ENCODE measurements around the gene ISM1. TPM values are rescaled to one million over a fixed set of nuclear protein-coding genes. Genes with fewer than 3 reads are reported as not detected.

ISM1 gene
- total and polyA plus RNA-seq, 2 of the 13 experiments (the other 11 are each of a cell fraction or from before 2014, with no cell fraction given): 0.40 to 1.4 TPM

- TF ChIP-seq ZEB1 (IDR thresholded peaks at IDR 0.05; ENCODE audit: insufficient replicate concordance, low read depth) (peak; percentile 79), ZNF784 (CRISPR knock-in tag; IDR thresholded peaks at IDR 0.05; ENCODE audit: borderline replicate concordance) (0 out of 2 replicates have a peak, but pooled peaks have one; percentile 52), ZSCAN30 (CRISPR knock-in tag; IDR thresholded peaks at IDR 0.05) (no peak), TGIF2 (CRISPR knock-in tag; IDR thresholded peaks at IDR 0.05) (no peak), NONO (IDR thresholded peaks at IDR 0.05) (no peak), NONO (CRISPR knock-in tag; conservative IDR thresholded peaks at IDR 0.05) (peak; percentile 82), ZKSCAN1 (IDR thresholded peaks at IDR 0.05; ENCODE audit: low read length) (no peak), CHD4 (IDR thresholded peaks at IDR 0.05; ENCODE audit: borderline replicate concordance, low read length) (peak; percentile 61; the same call in 1 of the 2 replicates), ZNF770 (CRISPR knock-in tag; IDR thresholded peaks at IDR 0.05) (no peak), GMEB1 (CRISPR knock-in tag; IDR thresholded peaks at IDR 0.05; ENCODE audit: borderline replicate concordance) (peak; percentile 60; the same call in 1 of the 2 replicates), ZNF598 (CRISPR knock-in tag; IDR thresholded peaks at IDR 0.05; ENCODE audit: borderline replicate concordance) (no peak; the same call in 1 of the 2 replicates), MTF1 (CRISPR knock-in tag; IDR thresholded peaks at IDR 0.05) (no peak), ZNF547 (CRISPR knock-in tag; IDR thresholded peaks at IDR 0.05) (peak; percentile 86), HOXD1 (CRISPR knock-in tag; IDR thresholded peaks at IDR 0.05) (peak; percentile 99), PHF5A (CRISPR knock-in tag; IDR thresholded peaks at IDR 0.05; ENCODE audit: low read depth, unreplicated experiment) (peak; percentile 98), NFE2L1 (CRISPR knock-in tag; IDR thresholded peaks at IDR 0.05; ENCODE audit: borderline replicate concordance) (no peak), ZNF431 (CRISPR knock-in tag; IDR thresholded peaks at IDR 0.05; ENCODE audit: borderline replicate concordance, low read depth) (peak; percentile 54; the same call in 1 of the 2 replicates), SNAPC5 (CRISPR knock-in tag; IDR thresholded peaks at IDR 0.05; ENCODE audit: borderline replicate concordance) (peak; percentile 79; the same call in 1 of the 2 replicates), ZNF607 (CRISPR knock-in tag; IDR thresholded peaks at IDR 0.05; ENCODE audit: borderline replicate concordance) (no peak; the same call in 1 of the 2 replicates), ZNF18 (CRISPR knock-in tag; IDR thresholded peaks at IDR 0.05; ENCODE audit: insufficient replicate concordance) (no peak), GTF3A (CRISPR knock-in tag; conservative IDR thresholded peaks at IDR 0.05) (0 out of 2 replicates have a peak, but pooled peaks have one; percentile 31), RCOR2 (CRISPR knock-in tag; IDR thresholded peaks at IDR 0.05) (peak; percentile 100), ZNF557 (CRISPR knock-in tag; IDR thresholded peaks at IDR 0.05) (peak; percentile 98; the same call in 1 of the 2 replicates), ZNF746 (CRISPR knock-in tag; IDR thresholded peaks at IDR 0.05) (peak; percentile 70; the same call in 1 of the 2 replicates)
These were observed 22.8 kb downstream of the ISM1 start (continued) for GRCh38 chr20:13243826-13244376.

Measured in HepG2 (cell line).